GM23338 (cell line): Measurements from ENCODE around the gene SMURF1. TPM values are rescaled to one million over a fixed set of nuclear protein-coding genes. Genes with fewer than 3 reads are reported as not detected.

Experiments used
- ATAC-seq: fragments of 200-7000 bp; cut with Tn5 transposase; 3 replicates; pipeline ENCODE4 v1.9.1; 2020
- DNase-seq: peaks from one replicate; pipeline ENCODE4 v3.0.0-alpha.2; 2015; ENCODE audit warnings: low spot score
- H2AFZ ChIP-seq: fragments of 200-600 bp; sonication (generic); 2 replicates; pipeline ENCODE4 v1.8.0; 2016; ENCODE audit warnings: antibody characterized with exemption, mild to moderate bottlenecking, moderate library complexity
- H3F3A ChIP-seq: fragments of 200-600 bp; sonication (generic); replicated peaks from 2 replicates; pipeline ENCODE4 v1.8.0; 2017; ENCODE audit warnings: antibody characterized with exemption, mixed run types, low read depth
- H3K27ac ChIP-seq: fragments of 200-600 bp; sonication (generic); 2 replicates; pipeline ENCODE4 v1.6.1; 2016; ENCODE audit warnings: low read depth
- H3K27me3 ChIP-seq: fragments of 200-600 bp; sonication (generic); 2 replicates; pipeline ENCODE4 v1.8.0; 2016; ENCODE audit warnings: mild to moderate bottlenecking, mixed run types, moderate library complexity; ENCODE audit not compliant: insufficient read depth
- H3K36me3 ChIP-seq: fragments of 200-600 bp; sonication (generic); 2 replicates; pipeline ENCODE4 v1.8.0; 2016; ENCODE audit warnings: mild to moderate bottlenecking; ENCODE audit not compliant: insufficient read depth
- H3K4me1 ChIP-seq: fragments of 200-600 bp; sonication (generic); 2 replicates; pipeline ENCODE4 v1.8.0; 2016; ENCODE audit warnings: mild to moderate bottlenecking, moderate library complexity; ENCODE audit not compliant: insufficient read depth
- H3K4me2 ChIP-seq: fragments of 200-600 bp; sonication (generic); 2 replicates; pipeline ENCODE4 v1.7.1; 2017; ENCODE audit warnings: mixed run types
- H3K4me3 ChIP-seq: fragments of 200-600 bp; sonication (generic); 2 replicates; pipeline ENCODE4 v1.6.1; 2016; ENCODE audit warnings: mixed run types
- H3K79me2 ChIP-seq: fragments of 200-600 bp; sonication (generic); replicated peaks from 2 replicates; pipeline ENCODE4 v1.8.0; 2017; ENCODE audit warnings: mild to moderate bottlenecking; ENCODE audit not compliant: insufficient read depth
- H3K9me2 ChIP-seq: fragments of 200-600 bp; sonication (generic); 2 replicates; pipeline ENCODE4 v1.8.0; 2017; ENCODE audit not compliant: insufficient read depth
- H4K20me1 ChIP-seq: fragments of 200-600 bp; sonication (generic); replicated peaks from 2 replicates; pipeline ENCODE4 v1.8.0; 2017; ENCODE audit warnings: mild to moderate bottlenecking; ENCODE audit not compliant: insufficient read depth
- H3K27ac Mint-ChIP-seq: 2 replicates; pipeline ENCODE4 v1.8.0; 2020; ENCODE audit warnings: inconsistent platforms, mild to moderate bottlenecking, moderate library complexity, mixed read lengths
- H3K27me3 Mint-ChIP-seq: 3 replicates; pipeline ENCODE4 v1.8.0; 2022; ENCODE audit warnings: low read depth, mild to moderate bottlenecking, moderate library complexity, mixed read lengths, inconsistent platforms; ENCODE audit not compliant: insufficient read depth, poor library complexity
- H3K36me3 Mint-ChIP-seq: 3 replicates; pipeline ENCODE4 v1.8.0; 2021; ENCODE audit warnings: low read depth, mild to moderate bottlenecking, inconsistent platforms, moderate library complexity, mixed read lengths
- H3K4me1 Mint-ChIP-seq: 3 replicates; pipeline ENCODE4 v1.8.0; 2020; ENCODE audit warnings: mild to moderate bottlenecking, inconsistent platforms, mixed read lengths
- H3K4me3 Mint-ChIP-seq: 3 replicates; pipeline ENCODE4 v1.8.0; 2021; ENCODE audit warnings: moderate library complexity, mild to moderate bottlenecking, inconsistent platforms, mixed read lengths
- H3K9me3 Mint-ChIP-seq: 3 replicates; pipeline ENCODE4 v1.8.0; 2020; ENCODE audit warnings: moderate library complexity, mild to moderate bottlenecking, inconsistent platforms, mixed read lengths
- EZH2phosphoT487 ChIP-seq: fragments of 200-600 bp; sonication (generic); IDR thresholded peaks from one replicate; pipeline ENCODE4 v1.8.1; 2018; ENCODE audit warnings: antibody characterized with exemption; ENCODE audit not compliant: unreplicated experiment
- ZNF114 ChIP-seq: fragments of 250-450 bp; sonication (Bioruptor Pico); IDR thresholded peaks from 2 replicates; pipeline ENCODE4 v1.5.0; 2020; ENCODE audit warnings: mild to moderate bottlenecking, moderate library complexity
- polyA plus RNA-seq: library from polyadenylated mRNA; unstranded; fragments of >200 nt; fragmentation: Nextera tagmentation; extraction: Ambion mirVana; gene quantifications from 2 replicates; pipeline ENCODE4 v1.2.1, GENCODE V29; 2016
- total RNA-seq: library from RNA; depleted of rRNA; stranded (reverse); fragments of >200 nt; shearing (Covaris generic); gene quantifications from 2 replicates; pipeline ENCODE4 v1.2.3, GENCODE V29; 2014
- TF ChIP-seq, protein P1 (sequence below): fragments of 250-450 bp; sonication (Bioruptor Pico); IDR thresholded peaks from 2 replicates; pipeline ENCODE4 v1.5.0; 2020; ENCODE audit warnings: mild to moderate bottlenecking, moderate library complexity
- TF ChIP-seq, protein P2 (sequence below): IDR thresholded peaks from 2 replicates; pipeline ENCODE4 v1.6.1; 2016; ENCODE audit warnings: antibody characterized with exemption

The SMURF1 gene
- total and polyA plus RNA-seq, 2 experiments from 2014 or later, result 5.8 to 23.9 TPM

GRCh38 chr7:99080679-99081078 is 63.2 kb downstream of the SMURF1 start:
- ATAC-seq, result no peak
- no peak overlapping the region for H3K27ac Mint-ChIP-seq
- H3K79me2 ChIP-seq, result peaks cover 97% of the 10 kb centered on the region

More at GRCh38 chr7:99080679-99081078, 63.2 kb downstream of the SMURF1 start:
- Histone ChIP-seq H3K4me1 (peaks cover 8% of the 10 kb centered on the region), H3K4me3 (no peak overlapping the region), H3K4me2 (no peak overlapping the region), H3K9me2 (no peaks in the 10 kb centered on the region), H3K27me3 (no peaks in the 10 kb centered on the region), H4K20me1 (peaks cover 26% of the 10 kb centered on the region), H3K36me3 (no peaks in the 10 kb centered on the region), H3K27ac (0 out of 2 replicates have a peak overlapping the region, but pooled peaks have one; percentile 55), H3F3A (no peaks in the 10 kb centered on the region), H2AFZ (no peak overlapping the region)
- Mint-ChIP-seq H3K4me1 (peaks cover 15% of the 10 kb centered on the region), H3K36me3 (peaks cover 1% of the 10 kb centered on the region), H3K27me3 (no peaks in the 10 kb centered on the region), H3K4me3 (no peak overlapping the region), H3K9me3 (no peaks in the 10 kb centered on the region)
- TF ChIP-seq, protein P1, sequence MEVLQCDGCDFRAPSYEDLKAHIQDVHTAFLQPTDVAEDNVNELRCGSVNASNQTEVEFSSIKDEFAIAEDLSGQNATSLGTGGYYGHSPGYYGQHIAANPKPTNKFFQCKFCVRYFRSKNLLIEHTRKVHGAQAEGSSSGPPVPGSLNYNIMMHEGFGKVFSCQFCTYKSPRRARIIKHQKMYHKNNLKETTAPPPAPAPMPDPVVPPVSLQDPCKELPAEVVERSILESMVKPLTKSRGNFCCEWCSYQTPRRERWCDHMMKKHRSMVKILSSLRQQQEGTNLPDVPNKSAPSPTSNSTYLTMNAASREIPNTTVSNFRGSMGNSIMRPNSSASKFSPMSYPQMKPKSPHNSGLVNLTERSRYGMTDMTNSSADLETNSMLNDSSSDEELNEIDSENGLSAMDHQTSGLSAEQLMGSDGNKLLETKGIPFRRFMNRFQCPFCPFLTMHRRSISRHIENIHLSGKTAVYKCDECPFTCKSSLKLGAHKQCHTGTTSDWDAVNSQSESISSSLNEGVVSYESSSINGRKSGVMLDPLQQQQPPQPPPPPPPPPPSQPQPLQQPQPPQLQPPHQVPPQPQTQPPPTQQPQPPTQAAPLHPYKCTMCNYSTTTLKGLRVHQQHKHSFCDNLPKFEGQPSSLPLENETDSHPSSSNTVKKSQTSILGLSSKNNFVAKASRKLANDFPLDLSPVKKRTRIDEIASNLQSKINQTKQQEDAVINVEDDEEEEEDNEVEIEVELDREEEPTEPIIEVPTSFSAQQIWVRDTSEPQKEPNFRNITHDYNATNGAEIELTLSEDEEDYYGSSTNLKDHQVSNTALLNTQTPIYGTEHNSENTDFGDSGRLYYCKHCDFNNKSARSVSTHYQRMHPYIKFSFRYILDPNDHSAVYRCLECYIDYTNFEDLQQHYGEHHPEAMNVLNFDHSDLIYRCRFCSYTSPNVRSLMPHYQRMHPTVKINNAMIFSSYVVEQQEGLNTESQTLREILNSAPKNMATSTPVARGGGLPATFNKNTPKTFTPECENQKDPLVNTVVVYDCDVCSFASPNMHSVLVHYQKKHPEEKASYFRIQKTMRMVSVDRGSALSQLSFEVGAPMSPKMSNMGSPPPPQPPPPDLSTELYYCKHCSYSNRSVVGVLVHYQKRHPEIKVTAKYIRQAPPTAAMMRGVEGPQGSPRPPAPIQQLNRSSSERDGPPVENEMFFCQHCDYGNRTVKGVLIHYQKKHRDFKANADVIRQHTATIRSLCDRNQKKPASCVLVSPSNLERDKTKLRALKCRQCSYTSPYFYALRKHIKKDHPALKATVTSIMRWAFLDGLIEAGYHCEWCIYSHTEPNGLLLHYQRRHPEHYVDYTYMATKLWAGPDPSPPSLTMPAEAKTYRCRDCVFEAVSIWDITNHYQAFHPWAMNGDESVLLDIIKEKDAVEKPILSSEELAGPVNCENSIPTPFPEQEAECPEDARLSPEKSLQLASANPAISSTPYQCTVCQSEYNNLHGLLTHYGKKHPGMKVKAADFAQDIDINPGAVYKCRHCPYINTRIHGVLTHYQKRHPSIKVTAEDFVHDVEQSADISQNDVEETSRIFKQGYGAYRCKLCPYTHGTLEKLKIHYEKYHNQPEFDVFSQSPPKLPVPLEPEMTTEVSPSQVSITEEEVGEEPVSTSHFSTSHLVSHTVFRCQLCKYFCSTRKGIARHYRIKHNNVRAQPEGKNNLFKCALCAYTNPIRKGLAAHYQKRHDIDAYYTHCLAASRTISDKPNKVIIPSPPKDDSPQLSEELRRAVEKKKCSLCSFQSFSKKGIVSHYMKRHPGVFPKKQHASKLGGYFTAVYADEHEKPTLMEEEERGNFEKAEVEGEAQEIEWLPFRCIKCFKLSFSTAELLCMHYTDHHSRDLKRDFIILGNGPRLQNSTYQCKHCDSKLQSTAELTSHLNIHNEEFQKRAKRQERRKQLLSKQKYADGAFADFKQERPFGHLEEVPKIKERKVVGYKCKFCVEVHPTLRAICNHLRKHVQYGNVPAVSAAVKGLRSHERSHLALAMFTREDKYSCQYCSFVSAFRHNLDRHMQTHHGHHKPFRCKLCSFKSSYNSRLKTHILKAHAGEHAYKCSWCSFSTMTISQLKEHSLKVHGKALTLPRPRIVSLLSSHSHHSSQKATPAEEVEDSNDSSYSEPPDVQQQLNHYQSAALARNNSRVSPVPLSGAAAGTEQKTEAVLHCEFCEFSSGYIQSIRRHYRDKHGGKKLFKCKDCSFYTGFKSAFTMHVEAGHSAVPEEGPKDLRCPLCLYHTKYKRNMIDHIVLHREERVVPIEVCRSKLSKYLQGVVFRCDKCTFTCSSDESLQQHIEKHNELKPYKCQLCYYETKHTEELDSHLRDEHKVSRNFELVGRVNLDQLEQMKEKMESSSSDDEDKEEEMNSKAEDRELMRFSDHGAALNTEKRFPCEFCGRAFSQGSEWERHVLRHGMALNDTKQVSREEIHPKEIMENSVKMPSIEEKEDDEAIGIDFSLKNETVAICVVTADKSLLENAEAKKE (CRISPR knock-in tag), result no peak
- TF ChIP-seq ZNF114 (CRISPR knock-in tag) (no peak), EZH2phosphoT487 (no peak)
- TF ChIP-seq, protein P2, sequence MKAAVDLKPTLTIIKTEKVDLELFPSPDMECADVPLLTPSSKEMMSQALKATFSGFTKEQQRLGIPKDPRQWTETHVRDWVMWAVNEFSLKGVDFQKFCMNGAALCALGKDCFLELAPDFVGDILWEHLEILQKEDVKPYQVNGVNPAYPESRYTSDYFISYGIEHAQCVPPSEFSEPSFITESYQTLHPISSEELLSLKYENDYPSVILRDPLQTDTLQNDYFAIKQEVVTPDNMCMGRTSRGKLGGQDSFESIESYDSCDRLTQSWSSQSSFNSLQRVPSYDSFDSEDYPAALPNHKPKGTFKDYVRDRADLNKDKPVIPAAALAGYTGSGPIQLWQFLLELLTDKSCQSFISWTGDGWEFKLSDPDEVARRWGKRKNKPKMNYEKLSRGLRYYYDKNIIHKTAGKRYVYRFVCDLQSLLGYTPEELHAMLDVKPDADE, result no peak
- no peak for DNase-seq
